ENCODE data around the gene CCDC92. TPM values are rescaled to one million over a fixed set of nuclear protein-coding genes. Genes with fewer than 3 reads are reported as not detected.
A peak's percentile ranks its signal among the peaks of the same experiment; 100 is the strongest.

Gene CCDC92
- total and polyA plus RNA-seq, 2 of the 13 experiments (the other 11 are each of a cell fraction or from before 2014, with no cell fraction given): 5.4 to 14.7 TPM

- TF ChIP-seq ZNF597 (CRISPR knock-in tag; IDR thresholded peaks at IDR 0.05) (no peak), ZNF546 (CRISPR knock-in tag; conservative IDR thresholded peaks at IDR 0.05) (no peak), ZGPAT (CRISPR knock-in tag; IDR thresholded peaks at IDR 0.05) (peak; percentile 19; the same call in 1 of the 2 replicates), ZNF333 (CRISPR knock-in tag; IDR thresholded peaks at IDR 0.05; ENCODE audit: borderline replicate concordance) (no peak), FOXO1 (CRISPR knock-in tag; IDR thresholded peaks at IDR 0.05) (no peak), REL (CRISPR knock-in tag; conservative IDR thresholded peaks at IDR 0.05) (no peak), JDP2 (CRISPR knock-in tag; IDR thresholded peaks at IDR 0.05; ENCODE audit: borderline replicate concordance) (no peak), MTA1 (CRISPR knock-in tag; IDR thresholded peaks at IDR 0.05; ENCODE audit: borderline replicate concordance) (no peak), ZBTB21 (CRISPR knock-in tag; IDR thresholded peaks at IDR 0.05) (no peak), HMG20B (CRISPR knock-in tag; conservative IDR thresholded peaks at IDR 0.05) (no peak), ZSCAN22 (CRISPR knock-in tag; IDR thresholded peaks at IDR 0.05) (no peak), CSRNP1 (CRISPR knock-in tag; IDR thresholded peaks at IDR 0.05) (no peak), ELF3 (CRISPR knock-in tag; IDR thresholded peaks at IDR 0.05) (no peak), CBFB (CRISPR knock-in tag; IDR thresholded peaks at IDR 0.05) (no peak; the same call in 1 of the 2 replicates), KIAA2018 (CRISPR knock-in tag; IDR thresholded peaks at IDR 0.05; ENCODE audit: borderline replicate concordance) (no peak), ATM (IDR thresholded peaks at IDR 0.05; ENCODE audit: borderline replicate concordance) (no peak)
Measured at GRCh38 chr12:123972457-123973401, at the start of gene CCDC92, which contains the start of gene ZNF664 (continued).

All from HepG2 (cell line).